Prostate gland (tissue), 2 donors: ENCODE data around the gene PTPRU. TPM values are rescaled to one million over a fixed set of nuclear protein-coding genes. Genes with fewer than 3 reads are reported as not detected.
A peak's percentile ranks its signal among the peaks of the same experiment; 100 is the strongest.

Source experiments
- DNase-seq: peaks from one replicate; pipeline ENCODE4 v3.0.0-alpha.2; 2019; ENCODE audit warnings: low spot score
- H3K27ac ChIP-seq, 2 donors: fragments of 200-600 bp; sonication (generic); 2 replicates each; pipeline ENCODE4 v1.5.1; 2017 to 2019
- H3K27me3 ChIP-seq: fragments of 200-600 bp; sonication (generic); replicated peaks from 2 replicates; pipeline ENCODE4 v1.5.1; 2019; ENCODE audit not compliant: insufficient read depth
- H3K36me3 ChIP-seq, 2 donors: fragments of 200-600 bp; sonication (generic); 1 replicate in 1 of 2; 2 replicates in 1 of 2; pipeline versions ENCODE4 v1.5.1 to v1.8.1; 2017 to 2019
- H3K4me1 ChIP-seq: fragments of 200-600 bp; sonication (generic); replicated peaks from 2 replicates; pipeline ENCODE4 v1.5.1; 2019
- H3K4me3 ChIP-seq, 2 donors: fragments of 200-600 bp; sonication (generic); 2 replicates each; pipeline ENCODE4 v1.5.1; 2017 to 2019
- H3K9me3 ChIP-seq: fragments of 200-600 bp; sonication (generic); 2 replicates; pipeline ENCODE4 v1.5.1; 2017
- POLR2A ChIP-seq: fragments of 450-650 bp; IDR thresholded peaks from one replicate; pipeline ENCODE4 v1.6.1; 2016; ENCODE audit warnings: antibody characterized with exemption, mild to moderate bottlenecking
- POLR2AphosphoS5 ChIP-seq: sonication (generic); formaldehyde crosslinking; IDR thresholded peaks from one replicate; pipeline ENCODE4 v1.6.1; 2017; ENCODE audit warnings: antibody characterized with exemption
- WGBS: methylation state at CpG from one replicate; pipeline ENCODE4 v1.1.5; 2018; 5-methylcytosine and 5-hydroxymethylcytosine counted together
- intact Hi-C: fragments of 100-400 bp; cut with DNase I; formaldehyde crosslinking; loops from one replicate; pipeline ENCODE4 v1.14.2; 2022
- total RNA-seq, 2 donors: library from RNA; depleted of rRNA; stranded (reverse); fragments of >200 nt; gene quantifications; one replicate each; pipeline ENCODE4 v1.1.0, GENCODE V29; 2016
- TF ChIP-seq, protein P1 (sequence below), 4 experiments: fragments of 200-600 bp in 2 of 4; fragments of 450-650 bp in 2 of 4; sonication (generic) in 2 of 4; IDR thresholded peaks; 1 replicate in 3 of 4; 2 replicates in 1 of 4; pipeline ENCODE4 v1.5.1; 2016 to 2019; ENCODE audit warnings: antibody characterized with exemption in 4 of 4, mild to moderate bottlenecking in 2 of 4, moderate library complexity in 2 of 4

PTPRU gene
- total RNA-seq, 2 donors from 2014 or later, result 49.9 to 60.5 TPM

DNA sequence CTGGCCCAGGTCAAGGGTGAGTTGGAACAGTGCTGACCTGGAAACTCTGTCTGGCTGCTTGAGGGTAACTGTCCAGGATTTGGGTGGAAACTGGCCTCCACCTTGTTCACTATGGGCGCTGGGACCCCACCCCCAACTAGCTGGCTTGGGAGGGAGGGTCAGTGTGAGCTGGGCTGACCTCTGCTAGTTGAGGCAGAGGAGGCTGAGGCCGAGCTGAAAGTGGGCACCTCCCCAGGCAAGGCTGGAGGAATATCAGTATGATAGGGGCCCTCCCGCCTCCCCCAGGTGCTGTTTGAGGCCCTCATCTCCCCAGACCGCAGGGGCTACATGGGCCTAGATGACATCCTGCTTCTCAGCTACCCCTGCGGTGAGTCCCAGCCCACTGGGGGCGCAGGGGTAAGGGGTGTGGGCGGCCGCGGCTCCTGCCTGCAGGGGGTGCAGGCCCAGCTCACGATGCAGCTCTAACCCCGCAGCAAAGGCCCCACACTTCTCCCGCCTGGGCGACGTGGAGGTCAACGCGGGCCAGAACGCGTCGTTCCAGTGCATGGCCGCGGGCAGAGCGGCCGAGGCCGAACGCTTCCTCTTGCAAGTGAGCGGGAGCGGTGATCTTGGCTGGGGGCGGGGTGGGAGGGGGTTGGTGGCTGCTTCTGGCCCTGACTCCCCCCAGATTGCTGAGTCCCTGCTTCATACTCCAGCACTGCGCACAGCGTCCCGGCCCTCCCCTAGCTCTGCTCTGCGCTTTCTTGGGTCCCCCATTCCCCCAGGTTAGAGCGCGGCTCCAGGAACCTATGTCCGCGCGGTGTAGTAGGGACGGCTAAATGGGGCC is 22.9 kb downstream of the PTPRU start:
- 25% methylated on average over 37 of the region's 38 CpGs for WGBS

DNA sequence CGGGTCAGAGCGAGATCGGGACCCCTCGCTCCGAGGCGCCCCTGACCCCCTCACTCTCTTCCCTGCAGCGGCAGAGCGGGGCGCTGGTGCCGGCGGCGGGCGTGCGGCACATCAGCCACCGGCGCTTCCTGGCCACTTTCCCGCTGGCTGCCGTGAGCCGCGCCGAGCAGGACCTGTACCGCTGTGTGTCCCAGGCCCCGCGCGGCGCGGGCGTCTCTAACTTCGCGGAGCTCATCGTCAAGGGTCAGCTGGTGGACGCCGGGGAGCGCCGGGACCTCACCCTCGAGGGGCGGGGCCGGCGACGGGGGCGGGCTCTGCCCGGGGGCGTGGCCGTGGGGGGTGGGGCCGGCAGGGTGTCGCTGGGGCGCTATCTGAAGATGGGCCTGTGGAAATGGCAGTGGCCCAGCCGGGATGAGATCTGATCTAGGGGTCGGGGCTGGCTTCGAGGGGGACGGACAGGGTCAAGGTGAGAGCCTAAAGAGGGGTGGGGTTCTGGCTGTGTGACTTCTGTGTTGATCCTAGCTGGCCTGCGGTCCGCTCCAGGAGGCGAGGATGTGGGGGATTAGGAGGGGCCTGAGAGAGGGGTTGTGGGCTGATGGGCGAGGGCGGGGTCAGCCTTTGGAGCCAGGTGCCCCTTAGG is 23.6 kb downstream of the PTPRU start:
- Histone ChIP-seq H3K4me3 (peak overlapping the region; percentile 25 to 37), H3K36me3 (no peaks in the 10 kb centered on the region), H3K27me3 (no peaks in the 10 kb centered on the region), H3K4me1 (no peaks in the 10 kb centered on the region), H3K9me3 (no peaks in the 10 kb centered on the region), H3K27ac (peak overlapping the region in 1 of 2 donors; percentile 43)
- TF ChIP-seq POLR2AphosphoS5 (no peak), POLR2A (peak; percentile 36)
- TF ChIP-seq, protein P1, sequence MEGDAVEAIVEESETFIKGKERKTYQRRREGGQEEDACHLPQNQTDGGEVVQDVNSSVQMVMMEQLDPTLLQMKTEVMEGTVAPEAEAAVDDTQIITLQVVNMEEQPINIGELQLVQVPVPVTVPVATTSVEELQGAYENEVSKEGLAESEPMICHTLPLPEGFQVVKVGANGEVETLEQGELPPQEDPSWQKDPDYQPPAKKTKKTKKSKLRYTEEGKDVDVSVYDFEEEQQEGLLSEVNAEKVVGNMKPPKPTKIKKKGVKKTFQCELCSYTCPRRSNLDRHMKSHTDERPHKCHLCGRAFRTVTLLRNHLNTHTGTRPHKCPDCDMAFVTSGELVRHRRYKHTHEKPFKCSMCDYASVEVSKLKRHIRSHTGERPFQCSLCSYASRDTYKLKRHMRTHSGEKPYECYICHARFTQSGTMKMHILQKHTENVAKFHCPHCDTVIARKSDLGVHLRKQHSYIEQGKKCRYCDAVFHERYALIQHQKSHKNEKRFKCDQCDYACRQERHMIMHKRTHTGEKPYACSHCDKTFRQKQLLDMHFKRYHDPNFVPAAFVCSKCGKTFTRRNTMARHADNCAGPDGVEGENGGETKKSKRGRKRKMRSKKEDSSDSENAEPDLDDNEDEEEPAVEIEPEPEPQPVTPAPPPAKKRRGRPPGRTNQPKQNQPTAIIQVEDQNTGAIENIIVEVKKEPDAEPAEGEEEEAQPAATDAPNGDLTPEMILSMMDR (IDR thresholded peaks at IDR 0.05), result no peak
- no peak for DNase-seq
- WGBS, result 3% methylated on average over 54 of the region's 56 CpGs
- intact Hi-C loops, result no loop called here

More for the DNA sequence above, 22.9 kb downstream of the PTPRU start:
- no peaks in the 10 kb centered on the region for H3K4me1 ChIP-seq
- TF ChIP-seq, protein P1 (IDR thresholded peaks at IDR 0.05), result no peak
- TF ChIP-seq POLR2A, result no peak
- TF ChIP-seq POLR2AphosphoS5, result no peak
- peak overlapping the region; percentile 25 to 37 for H3K4me3 ChIP-seq
- no peaks in the 10 kb centered on the region for H3K27me3 ChIP-seq
- H3K36me3 ChIP-seq, result no peaks in the 10 kb centered on the region
- H3K27ac ChIP-seq, result peak overlapping the region in 1 of 2 donors; percentile 43
- intact Hi-C loops, result no loop called here
- H3K9me3 ChIP-seq, result no peaks in the 10 kb centered on the region
- no peak for DNase-seq

DNA sequence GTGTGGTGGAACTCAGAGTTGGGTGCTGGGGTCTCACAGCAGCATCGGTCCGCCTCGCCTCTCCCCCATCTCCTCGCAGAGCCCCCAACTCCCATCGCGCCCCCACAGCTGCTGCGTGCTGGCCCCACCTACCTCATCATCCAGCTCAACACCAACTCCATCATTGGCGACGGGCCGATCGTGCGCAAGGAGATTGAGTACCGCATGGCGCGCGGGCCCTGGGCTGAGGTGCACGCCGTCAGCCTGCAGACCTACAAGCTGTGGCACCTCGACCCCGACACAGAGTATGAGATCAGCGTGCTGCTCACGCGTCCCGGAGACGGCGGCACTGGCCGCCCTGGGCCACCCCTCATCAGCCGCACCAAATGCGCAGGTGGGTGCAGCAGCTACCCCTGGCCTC is 24.2 kb downstream of the PTPRU start:
- intact Hi-C loops, result no loop called here
- Histone ChIP-seq H3K4me3 (no peak overlapping the region), H3K27me3 (no peaks in the 10 kb centered on the region), H3K4me1 (no peaks in the 10 kb centered on the region), H3K9me3 (no peaks in the 10 kb centered on the region), H3K27ac (no peak overlapping the region), H3K36me3 (no peaks in the 10 kb centered on the region)
- TF ChIP-seq POLR2A (no peak), POLR2AphosphoS5 (no peak)
- TF ChIP-seq, protein P1 (IDR thresholded peaks at IDR 0.05), result no peak
- 75% methylated on average over 29 of the region's 29 CpGs for WGBS
- no peak for DNase-seq

DNA sequence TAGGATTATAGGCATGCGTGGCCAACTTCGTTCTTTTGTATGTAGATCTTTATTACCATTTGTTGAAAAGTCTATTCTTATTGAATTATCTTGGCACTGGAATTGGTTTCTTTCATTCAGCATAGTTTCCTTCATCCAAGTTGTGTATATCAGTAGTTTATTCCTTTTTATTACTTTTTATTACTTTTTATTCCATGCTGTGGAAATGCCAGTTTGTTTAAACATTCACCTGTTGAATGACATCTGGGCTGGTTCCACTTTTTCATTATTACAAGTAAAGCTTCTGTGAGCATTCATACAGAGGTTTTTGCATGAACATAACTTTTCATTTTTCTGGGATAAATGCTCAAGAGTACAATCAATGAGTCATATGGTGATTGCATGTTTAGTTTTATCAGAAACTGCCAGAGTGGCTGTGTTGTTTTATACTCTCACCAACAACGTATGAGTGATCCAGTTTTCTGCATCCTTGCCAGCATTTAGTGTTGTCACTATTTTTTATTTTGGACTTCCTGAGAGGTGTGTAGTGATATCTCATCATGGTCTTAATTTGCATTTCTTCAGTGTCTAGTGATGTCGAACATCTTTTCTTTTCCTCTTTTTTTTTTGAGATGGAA is 28.6 kb downstream of the PTPRU start:
- Histone ChIP-seq H3K27me3 (no peaks in the 10 kb centered on the region), H3K9me3 (no peaks in the 10 kb centered on the region), H3K36me3 (no peaks in the 10 kb centered on the region), H3K4me1 (no peaks in the 10 kb centered on the region), H3K27ac (no peak overlapping the region), H3K4me3 (no peak overlapping the region)
- TF ChIP-seq POLR2AphosphoS5 (no peak), POLR2A (no peak)
- TF ChIP-seq, protein P1 (IDR thresholded peaks at IDR 0.05), result no peak
- 65% methylated on average over 4 of the region's 4 CpGs for WGBS
- intact Hi-C loops, result no loop called here
- DNase-seq, result no peak
